ENCODE data around the gene CDCA5.

DNA sequence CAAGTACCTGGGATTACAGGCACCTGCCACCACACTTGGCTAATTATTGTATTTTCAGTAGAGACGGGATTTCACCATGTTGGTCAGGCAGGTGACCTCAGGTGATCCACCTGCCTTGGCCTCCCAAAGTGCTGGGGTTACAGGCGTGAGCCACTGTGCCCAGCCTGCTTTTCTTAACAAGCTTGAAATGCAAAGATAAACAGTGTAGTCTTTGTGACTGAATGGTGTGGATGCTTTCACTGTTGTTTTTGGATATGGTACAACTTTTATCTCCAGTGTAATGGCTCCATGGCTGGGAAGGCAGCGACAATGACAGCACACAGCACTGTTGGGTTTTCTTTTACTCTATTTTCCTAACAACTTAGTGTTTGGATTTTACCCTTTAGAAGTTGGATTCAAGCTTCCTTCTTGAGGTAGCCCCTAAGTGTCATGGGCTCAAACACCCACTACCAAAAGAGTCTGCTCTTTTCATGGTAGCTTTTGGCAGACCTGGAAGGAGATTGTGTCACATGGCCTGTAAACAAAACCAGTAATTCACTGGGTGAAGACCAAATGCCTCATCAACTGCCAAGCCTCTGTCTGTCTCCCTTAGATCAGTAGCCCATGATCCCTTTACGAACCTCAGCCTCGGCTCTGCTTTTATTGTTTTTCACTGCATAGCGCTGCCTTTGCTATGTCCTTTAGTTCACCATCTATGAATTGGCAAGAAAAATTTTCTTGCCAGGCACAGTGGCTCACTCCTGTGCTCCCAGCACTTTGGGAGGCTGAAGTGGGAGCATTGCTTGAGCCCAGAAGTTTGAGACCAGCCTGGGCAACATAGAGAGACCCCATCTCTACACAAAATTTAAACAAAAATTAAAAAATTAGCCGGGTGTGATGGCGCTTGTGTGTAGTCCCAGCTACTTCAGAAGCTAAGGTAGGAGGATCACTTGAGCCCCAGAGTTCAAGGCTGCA lies 18.6 kb upstream of the CDCA5 start:
- no peak for TF ChIP-seq CTCF (IDR thresholded peaks at IDR 0.05)
- no peak for TF ChIP-seq POLR2AphosphoS5 (IDR thresholded peaks at IDR 0.05; ENCODE audit: insufficient read depth in 1 of 2, low read depth in 1 of 2)
